ENCODE measurements around the gene PDE6C.

Gene PDE6C

DNA sequence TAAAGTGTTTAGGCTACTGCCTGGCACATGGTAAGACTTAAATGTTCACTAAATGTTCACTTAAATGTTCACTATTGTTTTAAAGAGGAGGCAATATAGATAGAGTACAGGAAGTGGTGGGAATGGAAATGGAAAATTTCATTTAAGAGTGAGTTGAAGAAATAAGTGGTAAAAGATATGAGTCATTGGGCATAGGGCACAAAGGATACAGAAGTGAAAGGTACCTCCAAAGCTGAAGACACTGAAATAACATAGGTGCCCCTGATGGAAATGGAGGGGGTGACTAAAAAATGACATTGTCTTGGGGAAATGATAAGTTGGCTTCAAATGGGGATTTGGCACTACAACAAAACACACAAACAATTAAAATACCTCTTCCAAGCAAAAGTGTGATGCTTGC, 95.3 kb downstream of the PDE6C start:
- Histone ChIP-seq H3K4me1 (ENCODE audit: control insufficient read depth, insufficient read depth, low read length) (no peaks in the 10 kb centered on the region), H3K27me3 (replicated peaks; ENCODE audit: control insufficient read depth, insufficient read depth, low read length) (no peaks in the 10 kb centered on the region), H3K9me3 (ENCODE audit: control insufficient read depth, low read length) (no peaks in the 10 kb centered on the region), H3K36me3 (ENCODE audit: control insufficient read depth, insufficient read depth, low read length, severe bottlenecking) (no peaks in the 10 kb centered on the region), H3K4me3 (ENCODE audit: low read length) (no peak overlapping the region), H3K9ac (ENCODE audit: low read length) (no peak overlapping the region)
- DNase-seq (ENCODE audit: low read depth): no peak

DNA sequence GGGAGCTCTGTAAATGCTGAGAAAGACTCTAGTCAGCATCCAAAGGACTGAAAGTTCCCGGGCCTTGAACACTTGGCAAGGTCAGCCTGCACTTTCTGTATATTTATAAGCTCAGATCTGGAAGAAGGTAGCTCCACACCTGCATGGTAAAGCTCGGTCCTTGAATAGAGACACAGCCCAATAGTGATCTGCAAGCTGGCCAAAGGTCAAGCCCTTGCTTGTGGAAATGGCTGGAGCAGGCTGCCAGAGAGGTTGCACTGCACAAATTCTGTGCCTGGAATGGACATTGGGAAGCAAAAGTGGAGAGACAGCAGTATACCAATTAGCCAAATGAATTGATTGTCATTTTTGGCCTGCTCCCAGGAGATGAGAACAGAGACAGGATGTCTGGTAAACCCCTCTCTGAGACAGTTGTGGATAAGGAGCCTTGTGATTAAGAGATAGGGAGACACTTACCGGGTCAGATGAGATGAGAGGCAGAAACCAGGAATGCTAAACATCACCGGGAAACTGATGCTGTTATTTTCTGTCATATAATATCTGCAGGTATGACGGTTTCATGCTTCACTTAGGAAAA, 98.1 kb downstream of the PDE6C start:
- peaks cover 3% of the 10 kb centered on the region for H3K27me3 ChIP-seq (replicated peaks; ENCODE audit: control insufficient read depth, insufficient read depth, low read length)
- no peaks in the 10 kb centered on the region for H3K9me3 ChIP-seq (ENCODE audit: control insufficient read depth, low read length)
- no peak overlapping the region for H3K4me3 ChIP-seq (ENCODE audit: low read length)
- H3K9ac ChIP-seq (ENCODE audit: low read length): no peak overlapping the region
- DNase-seq (ENCODE audit: low read depth): no peak
- no peaks in the 10 kb centered on the region for H3K36me3 ChIP-seq (ENCODE audit: control insufficient read depth, insufficient read depth, low read length, severe bottlenecking)
- H3K4me1 ChIP-seq (ENCODE audit: control insufficient read depth, insufficient read depth, low read length): no peaks in the 10 kb centered on the region

DNA sequence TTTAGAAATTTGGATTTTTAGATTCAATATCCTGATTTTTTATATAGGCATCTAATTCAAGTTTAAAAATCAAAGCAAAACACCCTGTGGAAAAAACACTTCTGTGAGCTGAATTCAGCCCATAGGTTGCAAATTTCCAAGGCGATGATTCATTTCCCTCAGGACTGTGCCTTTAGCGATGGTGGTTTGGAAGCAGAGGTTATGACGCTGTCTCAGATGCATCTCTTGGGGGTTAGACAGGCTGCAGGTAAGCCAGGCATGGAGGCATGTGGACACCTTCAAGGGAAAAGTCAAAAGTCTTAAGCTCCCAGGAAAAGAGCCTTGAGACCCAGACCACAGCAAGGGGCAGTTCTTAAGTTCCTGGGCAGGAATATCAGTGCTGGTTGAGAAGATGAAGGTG, 99.6 kb downstream of the PDE6C start:
- H3K9me3 ChIP-seq (ENCODE audit: control insufficient read depth, low read length): no peaks in the 10 kb centered on the region
- H3K36me3 ChIP-seq (ENCODE audit: control insufficient read depth, insufficient read depth, low read length, severe bottlenecking): no peaks in the 10 kb centered on the region
- no peak for DNase-seq (ENCODE audit: low read depth)
- H3K4me3 ChIP-seq (ENCODE audit: low read length): no peak overlapping the region
- no peak overlapping the region for H3K9ac ChIP-seq (ENCODE audit: low read length)
- H3K27me3 ChIP-seq (replicated peaks; ENCODE audit: control insufficient read depth, insufficient read depth, low read length): peaks cover 4% of the 10 kb centered on the region
- no peaks in the 10 kb centered on the region for H3K4me1 ChIP-seq (ENCODE audit: control insufficient read depth, insufficient read depth, low read length)

DNA sequence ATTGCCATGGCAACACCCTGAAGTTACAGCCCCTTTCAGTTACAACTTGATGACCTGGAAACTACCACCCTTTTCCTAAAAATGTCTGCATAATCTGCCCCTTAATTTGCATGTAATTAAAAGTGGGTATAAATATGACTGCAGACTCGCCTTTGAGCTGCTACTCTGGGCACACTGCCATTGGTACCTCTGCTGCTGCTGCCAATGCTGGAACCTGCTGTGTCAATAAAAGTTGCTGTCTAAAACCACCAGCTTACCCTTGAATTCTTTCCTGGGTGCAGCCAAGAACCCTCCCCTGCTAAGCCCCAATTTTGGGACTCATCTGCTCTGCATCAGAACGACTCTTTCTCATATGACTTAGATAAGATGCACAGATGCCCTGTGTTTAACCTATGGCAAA, 100.3 kb downstream of the PDE6C start:
- Histone ChIP-seq H3K4me1 (ENCODE audit: control insufficient read depth, insufficient read depth, low read length) (no peaks in the 10 kb centered on the region), H3K9me3 (ENCODE audit: control insufficient read depth, low read length) (no peaks in the 10 kb centered on the region), H3K36me3 (ENCODE audit: control insufficient read depth, insufficient read depth, low read length, severe bottlenecking) (no peaks in the 10 kb centered on the region), H3K4me3 (ENCODE audit: low read length) (no peak overlapping the region), H3K27me3 (replicated peaks; ENCODE audit: control insufficient read depth, insufficient read depth, low read length) (peaks cover 4% of the 10 kb centered on the region), H3K9ac (ENCODE audit: low read length) (no peak overlapping the region)
- DNase-seq (ENCODE audit: low read depth): no peak

DNA sequence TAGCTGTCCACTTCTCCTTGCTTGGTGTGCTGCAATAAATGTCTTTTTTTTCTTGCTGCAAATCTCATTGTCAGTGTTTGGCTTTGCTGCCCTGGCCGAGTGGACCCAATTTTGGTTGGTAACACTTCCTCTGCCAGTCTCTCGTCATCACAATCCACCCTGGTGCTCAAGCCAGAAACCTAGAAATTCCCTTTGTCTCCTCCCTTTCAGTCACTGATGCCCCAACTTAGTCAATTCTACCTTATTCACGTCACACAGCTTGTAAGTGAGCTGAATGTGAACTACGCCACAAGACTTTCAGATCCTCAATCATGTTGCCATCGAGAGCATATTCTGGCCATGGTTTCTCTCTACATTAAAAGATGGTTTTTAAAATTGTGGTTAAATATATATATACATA, 103.0 kb downstream of the PDE6C start:
- Histone ChIP-seq H3K4me3 (ENCODE audit: low read length) (no peak overlapping the region), H3K27me3 (replicated peaks; ENCODE audit: control insufficient read depth, insufficient read depth, low read length) (peaks cover 22% of the 10 kb centered on the region), H3K9ac (ENCODE audit: low read length) (no peak overlapping the region), H3K36me3 (ENCODE audit: control insufficient read depth, insufficient read depth, low read length, severe bottlenecking) (no peaks in the 10 kb centered on the region), H3K9me3 (ENCODE audit: control insufficient read depth, low read length) (no peaks in the 10 kb centered on the region), H3K4me1 (ENCODE audit: control insufficient read depth, insufficient read depth, low read length) (no peaks in the 10 kb centered on the region)
- no peak for DNase-seq (ENCODE audit: low read depth)

All from adipocyte (in vitro differentiated cells).